Measurements from ENCODE around the gene ADGRA1.

DNA sequence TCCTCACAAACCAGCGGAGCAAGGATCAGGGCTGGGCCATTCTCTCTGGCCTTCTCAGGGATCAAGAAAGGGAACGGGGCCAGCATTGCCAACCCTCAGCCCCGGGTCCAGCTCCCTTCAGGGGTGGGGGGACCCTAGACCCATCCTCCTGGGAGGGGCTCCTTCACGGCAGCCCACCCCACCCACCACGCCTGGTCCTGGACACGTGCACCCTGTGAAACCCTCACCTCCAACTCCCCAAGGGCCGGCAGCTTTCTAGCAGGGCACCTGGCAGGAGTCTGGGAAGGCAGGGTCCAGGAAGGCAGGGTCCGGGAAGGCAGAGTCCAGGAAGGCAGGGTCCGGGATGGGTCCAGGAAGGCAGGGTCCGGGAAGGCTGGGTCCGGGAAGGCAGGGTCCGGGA lies 46.6 kb upstream of the ADGRA1 start:
- TF ChIP-seq, protein P1, sequence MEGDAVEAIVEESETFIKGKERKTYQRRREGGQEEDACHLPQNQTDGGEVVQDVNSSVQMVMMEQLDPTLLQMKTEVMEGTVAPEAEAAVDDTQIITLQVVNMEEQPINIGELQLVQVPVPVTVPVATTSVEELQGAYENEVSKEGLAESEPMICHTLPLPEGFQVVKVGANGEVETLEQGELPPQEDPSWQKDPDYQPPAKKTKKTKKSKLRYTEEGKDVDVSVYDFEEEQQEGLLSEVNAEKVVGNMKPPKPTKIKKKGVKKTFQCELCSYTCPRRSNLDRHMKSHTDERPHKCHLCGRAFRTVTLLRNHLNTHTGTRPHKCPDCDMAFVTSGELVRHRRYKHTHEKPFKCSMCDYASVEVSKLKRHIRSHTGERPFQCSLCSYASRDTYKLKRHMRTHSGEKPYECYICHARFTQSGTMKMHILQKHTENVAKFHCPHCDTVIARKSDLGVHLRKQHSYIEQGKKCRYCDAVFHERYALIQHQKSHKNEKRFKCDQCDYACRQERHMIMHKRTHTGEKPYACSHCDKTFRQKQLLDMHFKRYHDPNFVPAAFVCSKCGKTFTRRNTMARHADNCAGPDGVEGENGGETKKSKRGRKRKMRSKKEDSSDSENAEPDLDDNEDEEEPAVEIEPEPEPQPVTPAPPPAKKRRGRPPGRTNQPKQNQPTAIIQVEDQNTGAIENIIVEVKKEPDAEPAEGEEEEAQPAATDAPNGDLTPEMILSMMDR (IDR thresholded peaks at IDR 0.05; ENCODE audit: low read length): no peak
- no peak for TF ChIP-seq EZH2phosphoT487 (IDR thresholded peaks at IDR 0.05; ENCODE audit: low read length)

Measured in MM.1S (cell line).